ENCODE data around the gene METTL4. TPM values are rescaled to one million over a fixed set of nuclear protein-coding genes. Genes with fewer than 3 reads are reported as not detected.
A peak's percentile ranks its signal among the peaks of the same experiment; 100 is the strongest.
"Not testable (repeated sequence)": the region's sequence is repeated elsewhere in the genome, so short reads cannot be mapped to it uniquely, and the experiment has no call there.

The METTL4 gene
- total RNA-seq, 1 donor from 2014 or later: 8.2 TPM

GRCh38 chr18:2559249-2559648 lies 12.1 kb downstream of the METTL4 start:
- no peak for ATAC-seq

- ATAC-seq: no peak
Measured at GRCh38 chr18:2557536-2557935, 13.8 kb downstream of the METTL4 start.

GRCh38 chr18:2555895-2556294 lies 15.4 kb downstream of the METTL4 start:
- no peak for ATAC-seq

GRCh38 chr18:2554696-2555095 lies 16.6 kb downstream of the METTL4 start:
- ATAC-seq: no peak

GRCh38 chr18:2551425-2551824 lies 19.9 kb downstream of the METTL4 start:
- ATAC-seq: no peak

- ATAC-seq: no peak
Measured at GRCh38 chr18:2549462-2549861, 21.8 kb downstream of the METTL4 start.

GRCh38 chr18:2547477-2548087 lies 23.7 kb downstream of the METTL4 start:
- peak; percentile 60 for ATAC-seq

- no peak for ATAC-seq
Measured at GRCh38 chr18:2545155-2545554, 26.1 kb downstream of the METTL4 start.

GRCh38 chr18:2541925-2542563 lies 29.3 kb downstream of the METTL4 start:
- not testable (repeated sequence) for ATAC-seq

- ATAC-seq: no peak
Measured at GRCh38 chr18:2540575-2540974, 30.7 kb downstream of the METTL4 start.

GRCh38 chr18:2538844-2539243 lies 32.5 kb downstream of the METTL4 start:
- ATAC-seq: no peak

- ATAC-seq: no peak
Measured at GRCh38 chr18:2538236-2538635, 33.1 kb downstream of the METTL4 start.

GRCh38 chr18:2537296-2537695 lies 34.0 kb downstream of the METTL4 start:
- no peak for ATAC-seq

- ATAC-seq: no peak
Measured at GRCh38 chr18:2536493-2536892, 34.8 kb downstream of the METTL4 start.

- no peak for ATAC-seq
Measured at GRCh38 chr18:2536063-2536462, 35.2 kb downstream of the METTL4 start.

- ATAC-seq: no peak
Measured at GRCh38 chr18:2535419-2535910, 35.8 kb downstream of the METTL4 start.

GRCh38 chr18:2534906-2535305 lies 36.4 kb downstream of the METTL4 start:
- no peak for ATAC-seq

GRCh38 chr18:2532797-2533196 lies 38.5 kb downstream of the METTL4 start:
- ATAC-seq: no peak

GRCh38 chr18:2531751-2532150 lies 39.6 kb downstream of the METTL4 start:
- no peak for ATAC-seq

GRCh38 chr18:2529154-2529553 lies 42.2 kb downstream of the METTL4 start:
- ATAC-seq: no peak

- ATAC-seq: peak; percentile 44
Measured at GRCh38 chr18:2526329-2526728, 45.0 kb downstream of the METTL4 start.

GRCh38 chr18:2524794-2525198 lies 46.5 kb downstream of the METTL4 start:
- ATAC-seq: not testable (repeated sequence)

GRCh38 chr18:2522112-2522511 lies 49.2 kb downstream of the METTL4 start:
- ATAC-seq: no peak

- ATAC-seq: peak; percentile 89
Measured at GRCh38 chr18:2518473-2518872, 52.8 kb downstream of the METTL4 start.
